ENCODE measurements around the gene COL12A1. TPM values are rescaled to one million over a fixed set of nuclear protein-coding genes. Genes with fewer than 3 reads are reported as not detected.

Gene COL12A1
- total and polyA plus RNA-seq, 11 donors, result 3.1 to 26.8 (median 18.5) TPM

DNA sequence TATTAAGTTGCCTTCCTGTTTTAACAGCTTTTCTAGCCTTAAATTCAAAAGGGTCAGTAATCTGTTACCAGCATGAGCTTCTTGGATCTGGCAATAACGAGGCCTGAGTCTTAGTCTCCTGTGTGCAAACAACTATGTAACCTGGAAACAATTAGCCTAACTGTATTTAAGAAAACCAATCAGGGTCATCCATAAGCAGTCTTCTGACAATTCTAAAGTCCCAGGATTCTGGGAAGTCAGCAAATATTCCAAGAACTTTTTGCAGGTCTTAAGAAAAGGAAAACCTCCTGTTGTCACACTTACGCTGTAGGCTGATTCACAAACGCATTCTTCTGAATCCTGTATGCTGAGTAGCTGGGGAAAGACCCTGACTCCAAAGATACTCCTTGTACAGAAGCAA lies 90.4 kb downstream of the COL12A1 start:
- H3K36me3 ChIP-seq, result peaks cover 0 to 42% (median 0%) of the 10 kb centered on the region in 9 donors
- DNase-seq, result no peak
- intact Hi-C loops (cut with DNase I), result no loop called here
- H3K4me1 ChIP-seq, result no peaks in the 10 kb centered on the region
- no peak for ATAC-seq
- TF ChIP-seq POLR2A (IDR thresholded peaks at IDR 0.05), result no peak
- no peak for TF ChIP-seq CTCF (IDR thresholded peaks at IDR 0.05)
- H3K9me3 ChIP-seq, result no peaks in the 10 kb centered on the region
- peak overlapping the region in 1 of 12 donors; percentile 12 for H3K27ac ChIP-seq
- H3K4me3 ChIP-seq, result no peak overlapping the region
- WGBS, 4 donors, result 56 to 68% (median 59%) methylated on average over 3 of the region's 3 CpGs
- no peaks in the 10 kb centered on the region for H3K27me3 ChIP-seq

DNA sequence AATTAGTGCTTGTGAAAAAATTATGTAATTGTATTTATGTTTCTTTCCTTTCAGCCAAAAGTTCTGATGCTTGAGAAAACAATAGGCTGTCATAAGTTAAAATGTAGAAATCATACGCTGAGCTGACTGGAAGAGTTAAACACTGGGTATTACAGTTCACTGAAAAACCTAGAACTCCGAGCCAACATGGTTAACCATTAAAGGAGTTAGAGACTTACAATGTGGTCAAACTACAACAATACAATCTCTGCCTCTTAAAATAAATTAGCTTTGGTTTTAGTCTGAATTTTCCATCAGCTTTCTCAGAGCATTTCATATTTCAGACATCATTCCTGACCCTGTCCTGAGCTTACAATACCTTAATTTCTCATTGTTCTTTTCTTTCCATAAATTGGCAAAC lies 91.0 kb downstream of the COL12A1 start:
- H3K27me3 ChIP-seq, result no peaks in the 10 kb centered on the region
- H3K9me3 ChIP-seq, result no peaks in the 10 kb centered on the region
- intact Hi-C loops (cut with DNase I), result no loop called here
- H3K36me3 ChIP-seq, result peaks cover 0 to 39% (median 0%) of the 10 kb centered on the region in 9 donors
- H3K4me3 ChIP-seq, result no peak overlapping the region
- TF ChIP-seq CTCF (IDR thresholded peaks at IDR 0.05) (no peak), POLR2A (IDR thresholded peaks at IDR 0.05) (no peak)
- WGBS, 4 donors, result 73 to 87% (median 80%) methylated on average over 2 of the region's 2 CpGs
- DNase-seq (no peak), ATAC-seq (no peak)
- peak overlapping the region in 1 of 12 donors; percentile 1 for H3K27ac ChIP-seq
- no peaks in the 10 kb centered on the region for H3K4me1 ChIP-seq

DNA sequence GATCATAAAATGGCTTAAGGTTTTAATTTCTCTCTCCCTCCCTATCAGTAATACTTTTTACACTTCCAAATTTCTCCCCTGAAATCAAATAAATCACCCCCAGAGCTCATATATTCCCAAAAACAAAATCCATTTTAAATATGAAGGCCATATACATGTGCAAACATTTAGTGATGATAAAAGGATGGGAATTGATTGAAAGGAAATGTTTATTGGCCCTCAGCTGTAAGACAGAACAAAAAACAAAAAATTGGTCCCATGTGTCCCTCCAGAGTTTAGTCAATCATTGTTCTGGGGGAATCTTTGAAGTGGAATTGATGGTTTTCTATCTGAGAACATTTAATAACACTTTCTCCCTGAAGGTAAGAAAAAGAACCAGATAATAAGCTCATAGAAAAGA lies 91.7 kb downstream of the COL12A1 start:
- Histone ChIP-seq H3K4me1 (no peaks in the 10 kb centered on the region), H3K27ac (peak overlapping the region in 1 of 12 donors; percentile 1)
- no peak for ATAC-seq

DNA sequence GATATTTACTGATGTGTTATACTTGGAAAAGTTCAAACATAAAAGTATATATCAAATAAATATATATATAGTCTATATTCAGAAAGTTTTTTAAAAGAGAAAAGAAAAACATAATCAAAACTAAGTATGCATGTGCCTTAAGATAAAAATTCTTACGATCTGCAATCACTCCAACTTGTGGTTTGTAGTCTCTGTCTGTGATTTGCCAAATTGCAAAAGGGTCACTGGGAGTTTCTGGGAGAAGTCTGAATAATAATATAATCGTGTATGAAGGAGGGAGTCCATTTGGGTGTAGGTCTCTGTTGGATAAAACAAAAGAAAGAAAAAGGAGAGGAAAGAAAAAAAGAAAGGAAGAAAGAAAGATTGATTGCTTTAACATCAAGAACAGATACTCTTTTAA lies 92.4 kb downstream of the COL12A1 start:
- WGBS, 4 donors, result 64 to 76% (median 69%) methylated on average over 2 of the region's 2 CpGs
- no peaks in the 10 kb centered on the region for H3K4me1 ChIP-seq

More for the DNA sequence above, 91.7 kb downstream of the COL12A1 start:
- H3K9me3 ChIP-seq, result no peaks in the 10 kb centered on the region
- DNase-seq, result no peak
- no peaks in the 10 kb centered on the region for H3K27me3 ChIP-seq
- no peak overlapping the region for H3K4me3 ChIP-seq
- H3K36me3 ChIP-seq, result peaks cover 0 to 33% (median 0%) of the 10 kb centered on the region in 9 donors
- intact Hi-C loops (cut with DNase I), result no loop called here
- TF ChIP-seq POLR2A (IDR thresholded peaks at IDR 0.05), result no peak
- TF ChIP-seq CTCF (IDR thresholded peaks at IDR 0.05), result no peak

More for the DNA sequence above, 92.4 kb downstream of the COL12A1 start:
- H3K27ac ChIP-seq, result no peak overlapping the region
- H3K27me3 ChIP-seq, result no peaks in the 10 kb centered on the region
- H3K36me3 ChIP-seq, result peaks cover 0 to 27% (median 0%) of the 10 kb centered on the region in 9 donors
- H3K4me3 ChIP-seq, result no peak overlapping the region
- intact Hi-C loops (cut with DNase I), result no loop called here
- ATAC-seq (no peak), DNase-seq (no peak)
- no peaks in the 10 kb centered on the region for H3K9me3 ChIP-seq
- no peak for TF ChIP-seq POLR2A (IDR thresholded peaks at IDR 0.05)
- TF ChIP-seq CTCF (IDR thresholded peaks at IDR 0.05), result no peak
